K562 (cell line): ENCODE results near the gene DIS3L2. TPM values are rescaled to one million over a fixed set of nuclear protein-coding genes. Genes with fewer than 3 reads are reported as not detected.

Source experiments
- CBX8 ChIP-seq: fragments of 200-600 bp; sonication (generic); IDR thresholded peaks from 2 replicates; pipeline ENCODE4 v1.6.1; 2012; ENCODE audit warnings: borderline replicate concordance, mixed run types, low read depth, mild to moderate bottlenecking, moderate library complexity, mixed read lengths, low read length, control low read depth, inconsistent platforms; ENCODE audit not compliant: poor library complexity, severe bottlenecking; ENCODE audit errors: extremely low read depth
- DPF2 ChIP-seq: fragments of 450-650 bp; IDR thresholded peaks from 2 replicates; pipeline ENCODE4 v1.6.1; 2016
- FOXK2 ChIP-seq, 2 experiments: fragments of 450-650 bp; IDR thresholded peaks in 1 of 2; conservative IDR thresholded peaks in 1 of 2; 2 replicates each; pipeline ENCODE4 v1.6.1; 2016; ENCODE audit warnings: low read depth in 2 of 2, mild to moderate bottlenecking in 1 of 2
- GTF2A2 ChIP-seq: IDR thresholded peaks from 2 replicates; pipeline ENCODE4 v1.6.1; 2016; ENCODE audit warnings: mild to moderate bottlenecking, missing genetic modification characterization, missing compliant biosample characterization
- HOXB6 ChIP-seq: fragments of 250-450 bp; sonication (Bioruptor Pico); IDR thresholded peaks from 2 replicates; pipeline ENCODE4 v1.5.1; 2022; ENCODE audit warnings: mild to moderate bottlenecking, borderline replicate concordance
- PTRF ChIP-seq: fragments of 450-650 bp; IDR thresholded peaks from 2 replicates; pipeline ENCODE4 v1.6.1; 2016; ENCODE audit warnings: mild to moderate bottlenecking, missing genetic modification characterization, missing compliant biosample characterization
- TSHZ1 ChIP-seq: fragments of 250-450 bp; sonication (Bioruptor Pico); IDR thresholded peaks from 2 replicates; pipeline ENCODE4 v1.4.0; 2020; ENCODE audit warnings: mild to moderate bottlenecking, moderate library complexity
- ZBTB1 ChIP-seq: sonication (generic); formaldehyde crosslinking; IDR thresholded peaks from 2 replicates; pipeline ENCODE4 v1.8.1; 2023; ENCODE audit warnings: missing genetic modification reagents, low read depth, mild to moderate bottlenecking, borderline replicate concordance
- ZC3H8 ChIP-seq: fragments of 450-650 bp; IDR thresholded peaks from 2 replicates; pipeline ENCODE4 v1.6.1; 2017
- ZNF395 ChIP-seq: fragments of 200-800 bp; sonication (Bioruptor generic); IDR thresholded peaks from 2 replicates; pipeline ENCODE4 v1.6.1; 2017; ENCODE audit warnings: missing genetic modification characterization, missing compliant biosample characterization
- polyA plus RNA-seq, 8 experiments: library from polyadenylated mRNA; depleted of rRNA in 4 of 8; stranded (reverse) in 5 of 8; unstranded in 3 of 8; fragments of >200 nt; fragmentation: Nextera tagmentation in 2 of 8; fragmentation: Illumina TruSeq in 1 of 8; extraction: Ambion mirVana in 2 of 8; extraction: Trizol in 1 of 8; gene quantifications; 2 replicates each; pipeline versions ENCODE4 v1.2.1 to v1.2.3, GENCODE V29; 2011 to 2014; ENCODE audit warnings: inconsistent platforms in 1 of 8, missing spikeins in 1 of 8
- total RNA-seq, 7 experiments: library from RNA; depleted of rRNA in 6 of 7; stranded (reverse); fragments of >200 nt in 6 of 7; fragmentation: Illumina TruSeq in 2 of 7; extraction: Trizol in 2 of 7; gene quantifications; 2 replicates each; pipeline versions ENCODE4 v1.2.1 to v1.2.3, GENCODE V29; 2011 to 2021; ENCODE audit warnings: low replicate concordance in 1 of 7

Gene DIS3L2
- total and polyA plus RNA-seq, 9 of the 15 experiments (the other 6 are each of a cell fraction or from before 2014, with no cell fraction given), result 1.5 to 19.2 (median 11.2) TPM

GRCh38 chr2:232309592-232309991 is 348.1 kb downstream of the DIS3L2 start (continued):
- no peak for TF ChIP-seq TSHZ1
- TF ChIP-seq HOXB6 (CRISPR knock-in tag), result no peak
- TF ChIP-seq CBX8, result no peak
- TF ChIP-seq GTF2A2 (tag), result no peak
- TF ChIP-seq PTRF, result no peak
- no peak for TF ChIP-seq FOXK2 (conservative IDR thresholded peaks at IDR 0.05 in 1 of 2, IDR thresholded peaks at IDR 0.05 in 1 of 2; ENCODE audit: low read depth in 2 of 2)
- no peak for TF ChIP-seq ZNF395 (CRISPR knock-in tag)
- TF ChIP-seq ZC3H8, result no peak
- no peak for TF ChIP-seq DPF2
- TF ChIP-seq ZBTB1, result no peak
